Measurements from ENCODE around the gene TGM5.
"Not testable (repeated sequence)": the region's sequence is repeated elsewhere in the genome, so short reads cannot be mapped to it uniquely, and the experiment has no call there.

- TF ChIP-seq POLR2AphosphoS5 (IDR thresholded peaks at IDR 0.05), result not testable (repeated sequence)
- TF ChIP-seq, protein P1, sequence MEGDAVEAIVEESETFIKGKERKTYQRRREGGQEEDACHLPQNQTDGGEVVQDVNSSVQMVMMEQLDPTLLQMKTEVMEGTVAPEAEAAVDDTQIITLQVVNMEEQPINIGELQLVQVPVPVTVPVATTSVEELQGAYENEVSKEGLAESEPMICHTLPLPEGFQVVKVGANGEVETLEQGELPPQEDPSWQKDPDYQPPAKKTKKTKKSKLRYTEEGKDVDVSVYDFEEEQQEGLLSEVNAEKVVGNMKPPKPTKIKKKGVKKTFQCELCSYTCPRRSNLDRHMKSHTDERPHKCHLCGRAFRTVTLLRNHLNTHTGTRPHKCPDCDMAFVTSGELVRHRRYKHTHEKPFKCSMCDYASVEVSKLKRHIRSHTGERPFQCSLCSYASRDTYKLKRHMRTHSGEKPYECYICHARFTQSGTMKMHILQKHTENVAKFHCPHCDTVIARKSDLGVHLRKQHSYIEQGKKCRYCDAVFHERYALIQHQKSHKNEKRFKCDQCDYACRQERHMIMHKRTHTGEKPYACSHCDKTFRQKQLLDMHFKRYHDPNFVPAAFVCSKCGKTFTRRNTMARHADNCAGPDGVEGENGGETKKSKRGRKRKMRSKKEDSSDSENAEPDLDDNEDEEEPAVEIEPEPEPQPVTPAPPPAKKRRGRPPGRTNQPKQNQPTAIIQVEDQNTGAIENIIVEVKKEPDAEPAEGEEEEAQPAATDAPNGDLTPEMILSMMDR (IDR thresholded peaks at IDR 0.05), result not testable (repeated sequence)
Observed at GRCh38 chr15:43198556-43198955, 68.2 kb downstream of the TGM5 start.

Measured in gastroesophageal sphincter (tissue), 3 donors.